ENCODE measurements around the gene SMIM26.
"Not testable (repeated sequence)": the region's sequence is repeated elsewhere in the genome, so short reads cannot be mapped to it uniquely, and the experiment has no call there.

SMIM26 gene

GRCh38 chr20:18566892-18567738, at the start of gene SMIM26:
Gene SMIM26 (plus strand): TSS chr20:18567432. CDS start chr20:18567479, 47 bp downstream.
- FAIRE-seq = peak; percentile 80

GRCh38 chr20:18522066-18522465, 45.2 kb upstream of the SMIM26 start:
- not testable (repeated sequence) for FAIRE-seq

GRCh38 chr20:18523066-18523465, 44.2 kb upstream of the SMIM26 start:
- FAIRE-seq = no peak

- no peak for FAIRE-seq
These were observed 42.6 kb upstream of the SMIM26 start for GRCh38 chr20:18524646-18525045.

- FAIRE-seq = not testable (repeated sequence)
These were observed 40.5 kb upstream of the SMIM26 start for GRCh38 chr20:18526761-18527160.

GRCh38 chr20:18527339-18527738, 39.9 kb upstream of the SMIM26 start:
- no peak for FAIRE-seq

GRCh38 chr20:18527836-18528235, 39.4 kb upstream of the SMIM26 start:
- FAIRE-seq = no peak

GRCh38 chr20:18529041-18529440, 38.2 kb upstream of the SMIM26 start:
- FAIRE-seq = no peak

GRCh38 chr20:18532626-18533025, 34.6 kb upstream of the SMIM26 start:
- FAIRE-seq = no peak

GRCh38 chr20:18533491-18533890, 33.7 kb upstream of the SMIM26 start:
- no peak for FAIRE-seq

GRCh38 chr20:18533978-18534644, 33.1 kb upstream of the SMIM26 start:
- FAIRE-seq = no peak

GRCh38 chr20:18537651-18538050, 29.6 kb upstream of the SMIM26 start:
- FAIRE-seq = no peak

- FAIRE-seq = no peak
These were observed 25.5 kb upstream of the SMIM26 start for GRCh38 chr20:18541741-18542140.

GRCh38 chr20:18543216-18543615, 24.0 kb upstream of the SMIM26 start:
- FAIRE-seq = no peak

- no peak for FAIRE-seq
These were observed 23.3 kb upstream of the SMIM26 start for GRCh38 chr20:18543932-18544331.

GRCh38 chr20:18545566-18545965, 21.7 kb upstream of the SMIM26 start:
- no peak for FAIRE-seq

GRCh38 chr20:18548465-18548864, 18.8 kb upstream of the SMIM26 start:
- FAIRE-seq = no peak

- FAIRE-seq = no peak
These were observed 13.5 kb upstream of the SMIM26 start for GRCh38 chr20:18553746-18554145.

GRCh38 chr20:18567739-18568091, 483 bp downstream of the SMIM26 start:
- no peak for FAIRE-seq

GRCh38 chr20:18571009-18571408, 3.8 kb downstream of the SMIM26 start:
- FAIRE-seq = no peak

- FAIRE-seq = no peak
These were observed 4.3 kb downstream of the SMIM26 start for GRCh38 chr20:18571578-18571977.

- no peak for FAIRE-seq
These were observed 10.7 kb downstream of the SMIM26 start for GRCh38 chr20:18577942-18578341.

GRCh38 chr20:18578581-18578980, 11.3 kb downstream of the SMIM26 start:
- FAIRE-seq = no peak

GRCh38 chr20:18580012-18580411, 12.8 kb downstream of the SMIM26 start:
- FAIRE-seq = no peak
